Measurements from ENCODE around the gene LMO7.

The LMO7 gene

DNA sequence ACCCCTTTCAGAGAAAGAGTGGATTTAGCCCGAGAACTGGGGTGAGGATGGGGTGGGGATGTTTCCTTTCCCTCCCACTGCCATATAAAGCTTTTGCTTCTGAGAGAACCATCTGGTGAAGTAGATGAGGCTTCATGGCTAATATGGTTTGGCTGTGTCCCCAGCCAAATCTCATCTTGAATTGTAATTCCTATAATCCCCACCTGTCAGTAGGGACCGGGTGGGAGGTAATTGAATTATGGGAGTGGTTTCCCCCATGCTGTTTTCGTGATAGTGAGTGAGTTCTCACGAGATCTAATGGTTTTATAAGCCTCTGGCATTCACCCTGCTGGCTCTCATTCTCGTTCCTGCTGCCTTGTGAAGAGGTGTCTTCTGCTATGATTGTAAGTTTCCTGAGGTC is 270.9 kb downstream of the LMO7 start:
- peak; percentile 37 for DNase-seq

GRCh38 chr13:75908141-75908540 is 272.0 kb downstream of the LMO7 start:
- DNase-seq = no peak

Data from NCI-H524 treated with DMSO at 0.1 percent for 48 hours (cell line).